Neural progenitor cell (in vitro differentiated cells): ENCODE results near the gene PDE11A.

Source experiments
- CTCF ChIP-seq: fragments of 200-600 bp; sonication (generic); IDR thresholded peaks from 2 replicates; pipeline ENCODE4 v1.5.1; 2017; ENCODE audit warnings: antibody characterized with exemption, mild to moderate bottlenecking
- EZH2 ChIP-seq: fragments of 200-600 bp; sonication (generic); IDR thresholded peaks from 2 replicates; pipeline ENCODE4 v1.6.1; 2017; ENCODE audit warnings: antibody characterized with exemption, mild to moderate bottlenecking, moderate library complexity
- EZH2phosphoT487 ChIP-seq: fragments of 200-600 bp; sonication (generic); IDR thresholded peaks from 2 replicates; pipeline ENCODE4 v1.6.1; 2017; ENCODE audit warnings: antibody characterized with exemption

GRCh38 chr2:177673602-177674595, 398.7 kb downstream of the PDE11A start:
- TF ChIP-seq CTCF (peak; percentile 23), EZH2phosphoT487 (no peak), EZH2 (no peak)
